Endometrium (tissue), 2 donors: Measurements from ENCODE around the gene ITPRID2.

ENCODE experiments used
- FAIRE-seq: peaks from 2 replicates; lab custom pipeline; 2012; peaks lifted over from hg19 to GRCh38; lab: Jason Lieb, UNC
- donor health status: control.
- donor health status: control.

The ITPRID2 gene

DNA sequence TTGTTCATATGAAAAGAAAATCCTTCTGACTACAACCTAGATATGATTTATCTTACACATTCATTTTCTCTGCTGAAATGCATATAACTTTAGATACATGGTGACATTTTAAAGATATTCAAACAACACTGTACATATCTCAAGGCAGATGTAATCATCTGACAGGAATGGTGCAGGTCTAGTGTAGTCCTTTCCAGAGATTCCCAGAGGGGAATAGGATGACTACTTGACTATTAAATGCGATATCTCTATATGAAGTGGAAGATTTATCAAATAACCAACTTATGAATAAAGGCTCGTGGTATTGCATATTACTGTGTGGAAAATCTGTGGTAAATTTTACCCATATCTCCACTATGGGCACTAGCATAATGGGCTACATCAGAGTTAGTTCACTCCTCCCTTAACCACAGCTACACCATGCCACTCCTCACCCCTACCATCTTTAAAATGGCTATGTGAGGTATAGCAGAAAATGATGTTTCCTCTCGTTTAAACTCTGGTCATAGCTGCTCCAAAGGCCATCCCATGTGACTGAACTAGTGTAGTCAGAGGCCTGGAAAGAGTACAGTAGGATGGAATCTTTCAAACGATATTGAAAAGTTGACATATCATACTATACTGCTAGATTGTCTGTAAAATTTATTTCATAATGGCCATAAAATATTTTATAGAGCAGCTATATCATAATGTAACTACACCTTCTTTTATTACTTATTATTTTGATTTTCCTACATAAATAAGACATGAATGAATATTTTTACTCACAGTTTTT is 9.1 kb upstream of the ITPRID2 start:
- FAIRE-seq, result no peak

DNA sequence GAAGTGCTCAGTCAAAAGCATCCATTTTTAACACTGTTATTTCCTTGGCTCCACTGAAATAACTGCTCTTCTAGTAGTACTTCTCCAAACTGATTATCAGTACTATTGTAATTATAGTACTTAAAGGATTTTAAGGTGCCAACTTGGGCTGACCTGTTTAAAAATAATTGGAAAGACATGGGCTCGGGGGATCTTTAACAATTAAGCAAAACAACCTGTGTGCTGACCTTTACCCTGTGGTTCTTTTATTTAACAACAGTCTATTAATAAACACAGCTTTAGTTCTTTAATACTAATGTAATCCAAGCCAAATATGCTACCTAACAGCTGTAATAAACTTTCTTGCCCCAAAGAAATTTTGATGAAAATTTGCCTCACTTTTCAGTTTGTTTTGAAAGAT is 6.9 kb upstream of the ITPRID2 start:
- no peak for FAIRE-seq

DNA sequence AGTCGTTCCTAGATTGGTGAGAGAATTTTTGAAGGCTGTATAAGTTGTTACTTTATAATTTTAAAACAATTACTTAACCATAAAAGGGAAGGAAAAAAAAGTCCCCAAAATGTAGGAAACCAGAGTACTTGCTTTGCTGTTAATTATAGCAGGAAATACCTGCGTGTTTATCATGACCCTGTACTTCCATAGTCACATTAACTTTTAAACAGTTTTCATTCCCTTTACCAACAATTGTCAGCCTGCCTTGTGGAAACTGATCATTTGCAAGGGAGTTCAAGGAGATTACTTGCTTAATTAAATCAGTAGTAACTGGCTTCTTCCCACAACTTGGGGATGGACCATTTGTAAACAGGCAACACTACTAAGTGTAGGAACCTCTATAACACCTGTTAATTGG is 6.4 kb upstream of the ITPRID2 start:
- FAIRE-seq, result no peak

DNA sequence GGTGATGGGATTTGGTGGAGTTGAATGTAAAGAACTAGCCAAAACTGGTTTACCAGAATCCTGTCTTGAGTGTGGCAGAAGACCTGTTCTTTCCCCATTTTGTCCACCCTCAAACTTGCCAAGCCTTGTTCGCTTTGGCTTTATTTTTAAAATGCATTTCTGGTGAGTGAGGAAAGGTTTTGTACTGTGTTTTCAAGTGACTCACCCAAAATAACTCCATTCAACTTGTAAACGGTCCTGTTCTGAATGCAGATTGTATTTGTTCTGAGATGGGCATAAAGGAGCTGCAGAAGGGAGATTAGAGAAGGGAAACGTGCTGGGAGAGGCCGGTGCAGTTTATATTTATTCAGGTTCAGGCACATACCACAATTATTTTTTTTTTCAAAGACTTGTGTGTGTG is 5.3 kb upstream of the ITPRID2 start:
- no peak for FAIRE-seq

DNA sequence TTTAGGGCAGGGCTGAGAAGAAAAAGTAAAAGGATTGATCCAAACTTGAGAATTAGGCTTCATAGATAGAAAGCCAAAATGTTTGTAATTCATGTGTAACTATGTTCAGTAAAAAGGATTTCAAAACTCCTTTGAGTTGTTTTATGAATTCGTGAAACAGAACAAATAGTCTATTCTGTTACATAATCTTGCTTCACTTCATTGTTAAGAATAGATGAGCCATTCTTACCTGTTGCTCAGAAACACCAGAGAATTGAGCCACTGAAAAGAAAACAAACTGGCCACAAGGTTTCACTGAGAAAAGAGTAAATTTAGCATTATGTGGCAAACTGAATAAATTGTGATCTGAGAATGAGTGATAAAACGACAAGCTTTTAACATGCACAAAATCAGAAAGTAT is 4.5 kb upstream of the ITPRID2 start:
- FAIRE-seq, result no peak

DNA sequence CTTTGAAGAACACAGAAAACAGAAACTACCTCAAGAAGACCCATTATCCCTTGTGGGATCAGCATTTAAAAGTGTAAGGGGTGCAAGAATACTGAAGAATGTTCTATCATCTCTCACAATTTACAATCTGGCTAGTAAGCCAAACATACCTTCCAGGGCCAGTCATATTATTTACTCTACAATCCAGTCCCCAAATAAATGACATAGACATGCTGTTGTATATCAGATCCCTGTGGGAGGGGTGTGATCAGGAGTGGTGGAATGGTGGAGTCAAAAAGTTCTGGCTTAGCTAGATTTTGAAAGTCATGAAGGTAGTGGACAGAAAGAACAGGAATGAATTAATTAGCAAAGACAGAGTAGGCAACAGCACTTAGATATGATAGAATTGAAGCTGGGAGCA is 1.8 kb upstream of the ITPRID2 start:
- FAIRE-seq, result no peak

DNA sequence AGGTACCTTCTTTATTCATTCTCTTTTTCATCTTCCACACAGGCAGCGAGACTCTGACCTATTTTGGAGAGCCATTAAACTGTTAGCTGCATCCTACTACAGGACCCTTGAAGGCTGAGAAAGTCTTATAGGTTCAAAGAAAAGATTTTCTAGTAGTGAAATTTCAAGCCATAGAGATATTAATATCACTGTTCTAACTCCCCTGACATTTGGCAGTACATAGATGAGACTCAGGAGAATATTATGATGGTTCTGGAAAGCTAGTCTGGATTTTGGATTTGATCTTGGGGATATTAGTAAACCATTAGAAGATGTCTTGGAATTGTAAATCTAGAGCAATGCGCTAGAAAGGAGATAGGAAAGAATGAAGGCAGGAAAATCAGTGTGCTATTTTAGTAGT is 1.3 kb upstream of the ITPRID2 start:
- no peak for FAIRE-seq

DNA sequence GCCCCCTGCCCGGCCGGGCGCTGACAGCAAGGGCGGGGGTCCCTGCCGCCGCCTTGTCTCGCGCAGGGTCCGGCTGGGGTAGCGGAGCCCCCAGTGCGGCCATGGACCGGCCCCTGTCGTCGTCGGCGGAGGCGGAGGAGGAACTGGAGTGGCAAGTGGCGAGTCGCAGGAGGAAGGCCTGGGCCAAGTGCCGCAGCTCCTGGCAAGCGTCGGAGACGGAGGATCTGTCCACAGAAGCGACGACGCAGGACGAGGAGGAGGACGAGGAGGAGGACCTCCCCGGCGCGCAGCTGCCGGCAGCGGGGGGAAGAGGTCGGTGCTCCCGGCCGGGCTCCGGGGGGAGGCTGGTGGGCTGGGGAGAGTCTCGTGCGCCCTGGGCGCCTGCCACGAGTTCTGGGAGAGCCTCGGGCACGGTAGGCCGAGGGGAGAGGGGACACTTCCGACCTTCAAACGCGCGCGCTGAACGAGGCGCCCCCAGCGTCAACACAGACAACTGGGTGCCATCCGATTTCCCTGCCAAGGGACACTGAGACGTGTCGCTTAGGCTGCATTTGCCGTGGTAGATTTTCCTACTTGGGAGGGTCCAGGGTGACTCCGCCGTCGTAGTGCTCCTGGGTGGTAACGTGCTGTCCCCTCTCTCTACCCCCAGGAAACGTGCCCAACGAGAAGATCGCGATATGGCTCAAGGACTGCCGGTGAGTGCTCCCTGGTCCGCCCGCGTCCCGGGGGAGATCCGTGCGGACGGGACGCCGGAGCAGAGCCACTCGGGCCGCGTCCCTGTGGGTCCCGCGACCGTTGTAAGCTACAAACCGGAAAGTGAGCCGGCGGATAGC is 652 bp downstream of the ITPRID2 start:
- FAIRE-seq, result no peak

DNA sequence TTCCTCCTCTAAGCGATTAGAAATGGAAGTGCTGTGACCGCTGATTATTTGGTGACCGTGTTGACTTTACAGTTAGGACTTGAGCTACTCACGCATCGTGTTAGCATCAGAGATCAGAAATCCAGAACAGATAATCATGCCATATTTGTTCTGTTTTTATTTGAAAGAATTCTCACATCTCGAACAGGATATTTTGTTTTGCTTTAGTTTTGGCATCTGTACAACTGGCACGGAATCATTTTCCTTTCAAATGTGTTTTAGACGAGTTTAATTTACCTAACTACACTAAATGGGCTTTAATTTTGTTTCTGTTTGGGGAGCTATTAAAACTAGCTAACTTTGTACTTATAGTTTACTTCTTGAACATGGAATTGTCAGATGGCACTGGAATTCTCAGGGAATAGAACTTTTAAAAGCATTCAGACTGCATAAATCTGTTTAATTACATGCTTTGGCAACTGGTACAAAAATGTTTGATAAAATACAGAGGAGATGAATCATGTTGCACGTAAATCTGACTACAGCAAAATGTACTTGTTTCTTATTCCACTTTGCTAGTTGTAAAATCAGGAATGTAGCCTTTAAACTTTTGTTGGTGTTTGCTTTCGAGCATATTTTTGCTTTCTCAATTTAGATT is 1.4 kb downstream of the ITPRID2 start:
- FAIRE-seq, result peak; percentile 86

DNA sequence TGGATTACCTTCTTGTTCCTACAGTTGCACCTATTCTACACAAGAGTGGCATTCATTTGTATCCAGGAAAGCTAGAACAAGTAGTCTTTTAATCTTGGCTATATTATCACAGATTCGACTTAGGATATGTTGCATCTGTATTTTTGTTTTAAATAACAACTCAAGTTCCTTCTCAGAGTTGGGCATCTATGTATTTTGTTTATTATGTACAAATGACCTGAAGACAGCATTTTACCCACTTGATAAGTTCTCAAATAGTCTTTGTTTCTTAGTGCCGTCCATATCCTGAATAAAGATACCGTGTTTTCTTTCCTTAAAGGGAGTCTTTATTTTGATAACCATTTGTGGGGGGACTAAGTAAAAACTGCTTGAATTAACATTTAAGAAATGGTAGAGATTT is 2.9 kb downstream of the ITPRID2 start:
- no peak for FAIRE-seq

DNA sequence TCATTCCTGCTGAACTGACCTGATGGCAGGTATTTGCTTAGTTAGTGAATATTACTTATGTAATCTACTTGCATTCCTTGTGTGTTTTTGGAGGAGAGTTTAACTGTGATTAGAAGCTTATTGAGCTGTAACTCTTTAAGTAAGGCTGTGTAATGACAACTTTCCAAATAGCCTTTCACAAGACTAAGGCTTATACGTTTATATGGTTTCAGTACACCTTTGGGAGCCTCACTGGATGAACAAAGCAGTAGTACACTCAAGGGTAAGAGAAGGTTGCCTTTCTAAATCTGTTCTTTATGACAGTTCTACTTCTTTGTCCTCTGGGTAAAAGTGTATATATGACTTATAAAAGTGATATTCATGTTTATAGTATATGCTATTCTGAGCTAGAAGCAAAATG is 4.3 kb downstream of the ITPRID2 start:
- FAIRE-seq, result no peak

DNA sequence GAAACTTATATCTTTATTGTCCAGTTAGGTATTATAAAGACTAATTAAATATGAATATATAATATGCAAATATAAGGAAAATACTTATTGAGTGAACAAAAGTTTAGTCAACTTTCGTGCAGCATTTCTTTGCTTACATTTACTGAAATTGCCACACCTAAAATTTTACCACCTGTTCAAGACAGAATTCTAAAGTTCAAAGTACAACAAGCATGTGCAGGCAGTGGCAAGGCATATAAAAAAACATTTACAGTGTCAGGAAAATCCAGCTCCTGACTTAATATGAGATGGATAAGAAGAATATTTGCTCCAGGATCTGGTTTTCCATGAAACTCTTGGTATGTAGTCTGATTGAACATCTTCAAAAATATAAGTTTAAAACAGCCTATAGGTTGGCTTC is 4.8 kb downstream of the ITPRID2 start:
- FAIRE-seq, result no peak

DNA sequence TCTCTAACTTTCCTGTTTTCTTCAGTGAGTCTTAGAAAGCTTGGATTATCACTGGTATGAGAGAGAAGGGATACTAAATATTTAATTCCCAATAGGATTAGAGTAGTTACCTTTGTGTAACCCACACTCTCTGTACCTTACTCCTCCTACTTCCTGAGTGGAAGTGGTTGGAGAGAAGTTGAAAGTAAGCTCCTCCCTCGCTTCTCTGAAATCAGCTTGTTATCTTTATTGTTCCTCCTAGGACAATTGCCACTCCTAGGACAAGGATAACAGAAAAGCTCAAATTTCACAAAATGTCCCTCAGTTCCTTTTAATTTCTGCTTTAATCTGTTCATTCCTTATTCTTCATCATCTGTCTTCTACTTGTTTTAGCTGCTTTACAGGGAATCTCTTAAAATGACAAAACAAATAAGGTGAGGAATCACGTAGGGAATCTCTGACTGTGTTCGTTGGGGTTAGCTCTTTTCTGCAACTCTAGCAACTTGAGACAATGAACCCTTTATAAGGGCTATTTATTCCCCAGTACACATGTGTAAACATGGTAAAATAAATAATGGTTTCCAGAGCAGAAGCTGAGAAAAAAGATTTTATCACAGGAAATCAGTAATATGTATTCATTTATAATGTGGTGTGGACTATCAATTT is 8.6 kb downstream of the ITPRID2 start:
- FAIRE-seq, result no peak

DNA sequence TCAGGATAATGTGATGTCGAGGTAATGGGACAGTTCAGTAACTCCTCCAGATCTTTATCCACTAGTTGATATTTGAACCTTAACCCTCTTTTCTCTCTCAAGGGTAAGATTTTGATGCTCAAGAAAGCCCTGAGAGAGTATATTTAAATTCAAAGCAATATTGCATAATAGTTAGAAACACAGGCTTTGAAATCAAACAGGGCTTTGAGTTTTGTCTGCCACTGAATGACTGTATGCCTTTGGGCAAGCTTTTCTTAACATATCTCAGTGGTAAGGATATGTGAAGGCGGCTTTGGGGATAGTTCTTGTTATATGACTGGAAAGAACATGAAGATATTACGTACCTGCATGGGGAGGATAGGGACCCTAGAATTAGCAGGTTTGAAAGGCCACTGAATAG is 11.1 kb downstream of the ITPRID2 start:
- no peak for FAIRE-seq

DNA sequence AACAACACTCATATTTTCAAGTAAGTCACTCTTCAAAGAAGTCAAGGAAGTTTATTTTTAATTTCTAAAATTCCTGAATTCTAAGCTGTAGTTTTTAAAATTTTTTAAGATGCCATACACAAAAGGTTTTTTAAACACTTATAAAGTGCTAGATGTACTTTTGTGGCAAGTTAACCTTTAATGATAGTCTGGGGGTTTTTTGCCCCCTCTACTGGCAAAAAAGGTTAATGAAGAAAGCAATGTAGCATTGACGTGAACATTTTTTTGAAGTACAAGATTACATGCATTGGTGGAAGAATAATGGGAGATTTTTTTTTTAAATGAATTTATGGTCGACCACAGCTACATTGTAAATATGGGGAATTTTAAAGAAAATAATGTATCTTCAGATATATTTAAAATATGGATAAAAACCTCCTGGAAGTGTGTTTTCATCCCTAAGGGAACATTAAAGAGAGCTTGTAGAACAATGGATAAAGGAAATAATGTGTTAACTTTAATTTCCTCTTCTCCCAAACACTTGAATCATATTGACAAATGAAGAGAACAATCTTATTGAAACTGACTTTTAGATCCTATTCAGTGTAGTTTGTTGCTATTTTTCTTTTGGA is 12.6 kb downstream of the ITPRID2 start:
- peak; percentile 89 for FAIRE-seq

DNA sequence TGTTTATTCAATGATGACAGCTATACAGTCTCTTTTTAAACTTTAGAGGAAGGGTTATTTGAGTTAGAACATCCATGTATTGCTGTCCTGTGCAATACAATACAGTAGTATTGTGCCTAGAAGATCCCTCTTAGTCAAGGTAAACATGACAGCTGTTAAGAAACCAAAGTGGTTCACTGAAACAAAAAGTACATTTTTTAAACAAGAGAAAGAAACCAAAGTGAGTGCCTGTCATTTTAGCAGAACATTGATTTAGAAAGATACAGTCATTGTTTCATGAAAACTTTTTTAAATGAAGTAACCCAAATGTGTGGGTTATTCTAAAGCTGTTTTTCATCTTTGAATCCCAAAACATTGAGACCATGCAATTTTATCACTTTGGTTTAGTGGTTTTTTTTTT is 15.5 kb downstream of the ITPRID2 start:
- no peak for FAIRE-seq

DNA sequence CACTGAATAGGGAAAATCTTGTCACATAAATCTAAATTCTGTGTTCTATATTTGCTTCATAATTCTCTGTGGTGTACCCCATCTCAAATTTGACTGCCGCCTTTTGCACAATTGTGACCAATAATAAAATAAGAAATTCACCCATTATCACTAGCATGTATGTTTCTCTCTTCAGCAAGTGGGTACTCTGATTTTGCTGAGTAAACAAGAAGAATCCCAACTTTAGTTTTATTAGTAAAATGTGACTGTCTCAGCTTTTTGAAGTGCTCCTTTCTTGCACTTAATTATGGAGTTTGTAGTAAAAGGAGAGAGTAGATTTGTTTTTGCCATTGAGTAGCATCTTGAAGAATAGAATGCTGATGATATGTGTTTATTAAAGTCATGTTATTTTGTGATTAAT is 16.1 kb downstream of the ITPRID2 start:
- no peak for FAIRE-seq

DNA sequence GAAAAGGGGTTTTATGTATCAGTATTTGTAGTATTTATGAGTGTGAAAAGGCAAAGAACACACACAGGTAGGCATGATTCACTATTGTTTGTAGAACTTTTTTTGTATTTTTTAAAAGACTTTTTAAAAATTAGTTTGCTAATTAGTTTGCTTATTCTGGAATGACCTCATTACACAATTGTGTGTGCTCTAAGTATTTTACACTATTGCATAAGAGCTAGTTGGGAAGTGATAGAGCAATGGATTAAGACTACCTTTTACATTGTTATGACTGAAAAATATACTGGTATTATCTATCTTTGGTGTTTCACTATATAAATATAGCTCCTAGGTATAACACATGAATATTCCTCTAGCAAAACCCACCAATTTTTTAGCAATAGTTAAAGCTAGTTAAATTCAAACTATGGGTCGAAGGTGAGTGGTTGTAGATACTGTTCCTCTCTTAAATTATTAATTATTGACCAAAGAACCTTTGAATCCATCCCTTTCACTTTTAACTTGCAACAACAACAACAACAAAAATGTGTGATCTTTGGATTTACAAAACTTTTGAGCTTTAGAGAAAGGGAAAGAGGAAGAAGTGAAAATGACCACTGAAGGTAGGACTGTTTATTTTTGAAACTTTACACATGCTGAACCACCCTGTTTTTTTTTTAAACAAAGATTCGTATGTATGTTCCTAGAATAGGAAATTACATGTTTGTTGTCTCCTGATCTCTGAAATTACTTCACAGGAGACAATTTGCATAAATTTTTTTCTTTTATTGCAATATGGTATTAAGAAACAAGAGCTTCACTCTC is 18.7 kb downstream of the ITPRID2 start:
- FAIRE-seq, result no peak

DNA sequence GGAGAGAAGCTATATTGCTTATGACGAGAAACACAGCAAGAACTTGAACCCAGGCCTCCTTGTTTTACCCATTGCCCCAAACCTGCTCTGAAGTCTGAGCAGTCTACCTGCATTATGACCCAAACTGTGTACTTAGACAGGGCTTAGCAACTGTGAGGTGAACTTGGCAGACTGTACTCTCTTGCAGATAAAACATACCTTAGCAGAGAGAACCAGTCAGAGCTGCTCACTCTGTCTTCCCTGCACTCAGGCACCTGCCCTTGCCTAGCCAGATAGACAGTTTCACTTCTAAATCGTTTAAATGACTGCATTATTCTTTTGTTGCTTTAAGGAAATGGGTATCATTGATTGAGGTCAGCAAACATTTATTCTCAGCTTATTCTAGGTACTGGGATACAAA is 20.3 kb downstream of the ITPRID2 start:
- no peak for FAIRE-seq

DNA sequence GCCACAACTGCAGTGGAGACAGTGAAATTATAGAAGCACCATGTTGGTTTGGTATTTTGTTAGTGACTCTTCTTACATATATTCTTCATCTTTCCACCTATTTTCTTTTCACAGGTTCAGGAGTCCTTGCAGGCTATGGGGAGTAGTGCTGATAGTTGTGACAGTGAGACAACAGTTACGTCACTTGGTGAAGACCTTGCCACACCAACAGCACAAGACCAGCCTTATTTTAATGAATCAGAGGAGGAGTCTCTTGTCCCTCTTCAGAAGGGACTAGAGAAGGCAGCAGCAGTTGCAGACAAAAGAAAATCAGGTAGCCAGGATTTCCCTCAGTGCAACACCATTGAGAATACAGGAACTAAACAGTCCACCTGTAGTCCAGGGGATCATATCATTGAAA is 23.6 kb downstream of the ITPRID2 start:
- no peak for FAIRE-seq
